ENCODE measurements around the gene UNC5A.

UNC5A gene

GRCh38 chr5:176802116-176802784 lies 8.1 kb upstream of the UNC5A start:
- DNase-seq, result no peak

- DNase-seq, result no peak
These were observed 7.1 kb upstream of the UNC5A start for GRCh38 chr5:176803068-176803942.

GRCh38 chr5:176803943-176804498 lies 6.3 kb upstream of the UNC5A start:
- no peak for DNase-seq

GRCh38 chr5:176806137-176806536 lies 4.2 kb upstream of the UNC5A start:
- DNase-seq, result no peak

GRCh38 chr5:176809544-176810080 lies 747 bp upstream of the UNC5A start:
- DNase-seq, result no peak

GRCh38 chr5:176810687-176811501 lies 535 bp downstream of the UNC5A start:
- DNase-seq, result no peak

- DNase-seq, result no peak
These were observed 2.2 kb downstream of the UNC5A start for GRCh38 chr5:176812269-176813259.

GRCh38 chr5:176813587-176814312 lies 3.4 kb downstream of the UNC5A start:
- no peak for DNase-seq

- DNase-seq, result no peak
These were observed 3.9 kb downstream of the UNC5A start for GRCh38 chr5:176814313-176814685.

- DNase-seq, result no peak
These were observed 4.6 kb downstream of the UNC5A start for GRCh38 chr5:176814836-176815438.

- no peak for DNase-seq
These were observed 5.8 kb downstream of the UNC5A start for GRCh38 chr5:176816043-176816745.

- DNase-seq, result no peak
These were observed 6.5 kb downstream of the UNC5A start for GRCh38 chr5:176816791-176817347.

GRCh38 chr5:176817369-176817840 lies 7.0 kb downstream of the UNC5A start:
- DNase-seq, result no peak

- DNase-seq, result no peak
These were observed 7.5 kb downstream of the UNC5A start for GRCh38 chr5:176817841-176818377.

GRCh38 chr5:176818391-176819098 lies 8.2 kb downstream of the UNC5A start:
- DNase-seq, result no peak

- no peak for DNase-seq
These were observed 9.1 kb downstream of the UNC5A start for GRCh38 chr5:176819476-176819875.

- DNase-seq, result no peak
These were observed 10.6 kb downstream of the UNC5A start for GRCh38 chr5:176820937-176821336.

- no peak for DNase-seq
These were observed 11.1 kb downstream of the UNC5A start for GRCh38 chr5:176821441-176821840.

All from femur (tissue), 1 donor.